ENCODE results near the gene ANKIB1.

GRCh38 chr7:92306153-92306552 lies 60.4 kb downstream of the ANKIB1 start:
- no peak for TF ChIP-seq YY1 (IDR thresholded peaks at IDR 0.05; ENCODE audit: insufficient read depth, insufficient read length)
- no peak for TF ChIP-seq ZNF274 (IDR thresholded peaks at IDR 0.05; ENCODE audit: low read depth, low read length)

All from NT2/D1 (cell line).